Measurements from ENCODE around the gene SCOC.
A peak's percentile ranks its signal among the peaks of the same experiment; 100 is the strongest.

Gene SCOC
- total RNA-seq: 11.8 to 18.7 reads per million in 2 donors

DNA sequence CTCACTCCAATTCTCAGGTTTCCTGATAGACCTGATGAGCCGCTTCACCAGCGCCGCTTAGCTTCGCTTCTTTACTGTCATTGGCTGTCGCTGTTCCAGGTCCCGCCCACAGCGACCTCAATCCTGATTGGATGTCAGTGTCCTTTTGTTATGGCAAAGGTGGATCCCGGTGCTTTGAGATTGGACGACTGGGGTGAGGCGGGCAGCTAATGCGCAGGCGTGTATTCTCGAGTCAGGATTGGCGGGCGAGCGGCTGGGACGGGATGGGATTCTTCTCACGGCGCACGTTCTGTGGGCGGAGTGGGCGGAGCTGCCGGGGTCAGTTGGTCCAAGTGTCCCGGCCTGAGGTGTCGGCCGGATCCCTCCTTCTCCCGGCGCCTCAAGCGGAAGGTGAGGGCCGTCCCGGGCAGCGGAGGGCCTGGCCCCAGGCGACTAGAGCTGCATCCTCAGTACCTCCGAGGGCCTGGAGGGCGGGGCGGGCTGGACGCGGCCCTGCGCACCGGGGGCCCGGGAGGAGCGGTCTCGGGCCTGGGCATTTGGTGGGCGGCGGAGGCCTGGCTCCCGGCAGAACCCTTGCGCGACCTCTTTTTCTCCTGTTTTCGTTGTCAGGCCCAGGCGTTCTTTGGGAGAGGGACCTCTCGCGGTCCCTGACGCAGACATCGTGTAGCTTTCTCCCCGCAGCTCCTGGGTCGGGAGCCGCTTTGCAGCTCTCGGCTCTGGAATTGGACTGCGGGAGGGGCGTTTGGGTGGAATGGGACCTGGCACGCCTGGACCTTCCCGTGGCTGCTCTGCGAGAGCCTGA lies at the start of gene SCOC:
SCOC (plus strand) TSS at position 319 of the 802 bp plus-strand sequence. CDS start 5,525 bp downstream, outside the sequence.
- peak; percentile 87 to 99 (median 95) for DNase-seq

DNA sequence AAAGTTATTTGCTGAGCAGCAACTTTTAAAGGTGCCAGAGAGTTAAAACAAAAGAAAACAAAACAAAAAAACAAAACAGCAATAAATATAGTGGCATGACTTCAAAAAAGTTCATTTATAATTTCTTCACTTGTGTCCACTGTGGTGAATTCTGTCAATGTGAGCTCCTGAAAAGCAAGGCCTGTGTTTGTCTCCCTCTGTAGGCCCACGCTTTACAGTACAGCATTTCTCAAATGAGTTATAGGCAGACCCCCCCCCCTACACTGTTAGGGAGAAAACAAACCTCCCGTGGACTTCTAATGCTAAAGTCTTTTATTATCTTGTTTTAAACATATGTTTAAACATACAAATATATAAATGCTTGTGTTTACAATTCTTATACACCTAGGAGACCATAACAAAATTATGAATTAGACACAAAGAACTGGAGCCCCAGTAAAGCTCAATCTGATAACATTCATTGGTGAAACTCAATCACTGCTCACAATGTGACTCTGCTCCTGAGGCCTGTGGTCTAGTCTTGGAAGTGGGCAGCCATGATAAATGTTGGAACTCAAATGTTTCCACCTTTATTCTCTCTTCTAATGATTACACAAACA lies 47.0 kb upstream of the SCOC start:
- DNase-seq: peak in 1 of 5 experiments; percentile 18

DNA sequence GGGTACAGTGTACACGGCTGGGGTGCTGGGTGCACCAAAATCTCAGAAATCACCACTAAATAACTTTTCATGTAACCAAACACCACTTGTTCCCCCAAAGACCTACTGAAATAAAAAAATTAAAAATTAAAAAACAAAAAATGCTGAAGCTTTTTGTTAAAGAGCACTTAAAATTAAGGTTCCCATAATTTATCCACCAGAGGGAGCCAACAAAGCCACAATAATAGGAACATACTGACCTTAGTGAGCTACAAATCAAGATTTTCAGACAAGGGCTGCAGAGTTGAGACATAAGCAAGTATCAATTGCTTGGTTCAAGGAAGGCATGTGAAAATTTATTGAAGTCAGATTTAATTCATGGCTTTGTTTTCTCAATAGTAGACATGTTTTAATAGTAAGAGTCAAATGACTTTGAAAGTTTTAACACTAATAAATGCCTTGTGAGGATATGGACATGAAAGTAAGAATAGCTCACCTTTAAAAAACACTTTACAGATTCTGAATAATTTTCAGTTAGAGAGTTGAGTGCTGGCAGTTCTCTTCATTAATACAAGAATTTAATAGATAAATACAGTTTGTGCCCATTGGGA lies 43.0 kb upstream of the SCOC start:
- peak in 1 of 5 experiments; percentile 16 for DNase-seq

DNA sequence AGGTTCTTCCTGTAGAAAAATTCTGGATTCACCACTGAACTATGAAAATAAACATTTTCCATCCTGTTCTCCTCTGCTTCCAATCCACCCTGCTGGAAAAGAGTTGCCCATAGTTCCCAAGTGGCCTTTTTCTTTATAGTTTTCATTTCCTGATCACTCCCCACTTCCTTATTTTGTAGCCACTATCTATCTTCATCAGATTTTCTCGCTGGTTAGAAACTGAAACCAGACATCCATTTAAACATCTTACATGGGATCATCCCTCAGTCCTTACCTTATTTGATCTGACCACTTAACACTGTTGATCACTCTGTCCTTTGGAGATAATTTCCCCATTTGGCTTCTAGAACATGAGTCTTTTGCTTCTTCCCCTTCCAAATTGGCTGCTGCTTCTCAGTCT lies 42.2 kb upstream of the SCOC start:
- no peak for DNase-seq

DNA sequence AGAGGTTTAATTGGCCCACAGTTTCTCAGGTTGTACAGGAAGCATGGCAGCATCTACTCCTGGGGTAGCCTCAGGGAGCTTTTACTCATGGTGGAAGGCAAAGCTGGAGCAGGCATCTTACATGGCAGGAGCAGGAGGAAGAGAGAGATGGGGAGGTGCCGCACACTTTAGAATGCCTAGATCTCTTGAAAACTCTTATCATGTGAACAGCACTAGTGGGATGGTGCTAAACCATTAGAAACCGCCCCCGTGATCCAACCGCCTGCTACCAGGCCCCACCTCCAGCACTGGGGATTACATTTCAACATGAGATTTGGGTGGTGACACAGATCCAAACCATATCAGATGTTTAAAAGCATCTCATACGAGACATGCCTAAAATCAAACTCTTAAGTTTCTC lies 41.6 kb upstream of the SCOC start:
- DNase-seq: no peak

DNA sequence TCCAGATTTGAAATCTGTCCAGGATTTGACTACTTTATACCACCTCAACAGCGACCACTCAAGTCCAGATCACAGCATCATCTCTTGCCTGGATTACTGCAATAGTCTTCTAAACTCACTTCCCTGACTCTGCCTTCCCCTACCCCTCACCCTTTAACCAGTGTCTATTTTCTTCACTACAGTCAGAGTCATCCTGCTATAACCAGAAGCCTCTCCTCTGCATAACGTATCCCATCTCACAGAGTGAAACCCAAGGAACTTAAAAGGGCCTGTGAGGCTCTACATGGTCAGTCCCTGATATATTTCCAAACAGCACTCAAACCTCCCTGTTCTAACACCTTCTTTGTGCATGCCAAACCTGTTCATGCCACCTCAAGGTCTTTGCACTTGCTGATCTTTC lies 40.7 kb upstream of the SCOC start:
- no peak for DNase-seq

DNA sequence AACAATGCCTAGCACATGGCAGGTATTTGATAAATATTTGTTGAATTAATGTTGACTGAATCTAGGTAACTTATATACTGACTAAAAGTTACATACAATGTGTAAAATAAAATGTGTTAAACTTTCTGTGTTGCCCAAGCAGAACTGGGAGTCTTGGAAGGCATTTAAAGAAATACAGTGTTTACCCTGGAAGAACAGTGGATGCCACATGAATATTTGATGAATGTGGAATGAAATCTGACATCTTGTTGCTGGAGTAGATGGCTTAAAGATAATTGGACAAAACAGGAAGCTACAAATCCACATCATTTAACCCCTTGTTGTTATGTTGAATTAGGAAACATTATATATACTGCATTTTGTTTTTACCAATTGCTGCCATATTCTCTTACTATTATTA lies 39.9 kb upstream of the SCOC start:
- no peak for DNase-seq

DNA sequence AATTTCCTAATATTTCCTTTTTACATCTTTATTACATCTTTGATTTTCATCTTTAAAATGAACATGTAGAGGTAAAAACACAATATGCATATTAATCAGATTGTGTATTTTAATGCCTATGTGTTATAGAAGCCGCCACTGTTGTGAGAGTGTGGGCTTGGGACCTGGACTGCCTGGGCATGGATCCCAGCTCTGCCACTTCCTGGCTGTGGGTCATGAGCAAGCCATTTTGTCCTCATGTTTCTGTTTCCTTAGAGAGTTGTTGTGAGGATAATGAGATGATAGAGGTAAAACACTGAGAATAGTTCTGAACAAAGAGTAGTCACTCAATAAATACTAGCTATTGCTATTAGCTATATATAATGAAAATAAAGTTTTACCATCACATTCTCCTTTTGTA lies 38.4 kb upstream of the SCOC start:
- no peak for DNase-seq

DNA sequence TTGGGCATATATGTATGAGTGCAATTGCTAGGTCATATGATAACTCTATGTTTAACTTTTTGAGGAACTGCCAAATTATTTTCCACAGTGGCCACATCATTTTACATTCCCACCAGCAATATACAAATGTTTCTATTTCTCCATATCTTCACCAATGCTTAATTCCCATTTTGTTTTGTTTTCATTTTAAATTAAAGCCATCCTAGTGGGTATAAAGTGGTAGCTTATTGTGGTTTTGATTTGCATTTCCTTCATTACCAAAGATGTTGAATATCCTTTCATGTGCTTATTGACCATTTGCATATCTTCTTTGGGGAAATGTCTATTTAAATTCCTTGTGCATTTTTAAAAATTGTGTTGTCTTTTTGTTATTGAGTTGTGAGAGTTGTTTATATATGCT lies 36.7 kb upstream of the SCOC start:
- DNase-seq: no peak

DNA sequence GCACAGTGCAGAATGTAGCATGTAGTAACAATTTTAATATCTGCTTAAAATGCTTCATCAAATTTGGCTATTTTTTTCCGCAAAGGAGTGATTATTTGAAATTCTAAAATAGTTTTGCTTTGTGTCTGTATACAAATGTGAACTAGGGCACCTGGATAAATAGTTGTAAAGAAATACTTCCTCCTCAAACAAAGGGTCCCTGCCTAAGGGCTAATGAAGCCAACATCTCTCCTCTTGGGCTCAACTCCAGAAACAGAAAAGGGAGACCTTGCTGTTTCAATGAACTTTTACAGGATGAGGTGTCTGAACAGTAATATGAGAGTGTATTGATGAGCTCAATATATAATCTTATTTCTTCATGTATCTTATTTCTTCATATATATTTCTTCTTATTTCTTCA lies 30.8 kb upstream of the SCOC start:
- no peak for DNase-seq

DNA sequence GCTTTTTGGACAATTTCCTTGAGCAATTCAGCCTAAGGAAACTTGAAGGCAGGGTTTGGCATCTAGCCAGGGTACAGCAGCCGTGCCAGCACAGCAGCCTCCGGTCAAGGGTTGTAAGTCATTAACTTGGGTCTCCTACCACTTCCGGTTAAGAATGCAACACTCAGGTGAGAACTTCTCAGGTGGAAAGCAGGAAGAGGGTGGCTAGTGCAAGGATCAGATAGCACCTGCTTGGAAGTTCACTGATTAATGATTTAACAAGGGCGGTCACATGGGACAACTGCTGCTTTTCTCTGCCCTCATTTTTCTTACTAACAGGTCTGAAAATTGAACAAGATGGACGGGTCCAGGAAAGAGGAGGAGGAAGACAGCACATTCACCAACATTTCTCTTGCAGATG lies 30.1 kb upstream of the SCOC start:
- DNase-seq: no peak

DNA sequence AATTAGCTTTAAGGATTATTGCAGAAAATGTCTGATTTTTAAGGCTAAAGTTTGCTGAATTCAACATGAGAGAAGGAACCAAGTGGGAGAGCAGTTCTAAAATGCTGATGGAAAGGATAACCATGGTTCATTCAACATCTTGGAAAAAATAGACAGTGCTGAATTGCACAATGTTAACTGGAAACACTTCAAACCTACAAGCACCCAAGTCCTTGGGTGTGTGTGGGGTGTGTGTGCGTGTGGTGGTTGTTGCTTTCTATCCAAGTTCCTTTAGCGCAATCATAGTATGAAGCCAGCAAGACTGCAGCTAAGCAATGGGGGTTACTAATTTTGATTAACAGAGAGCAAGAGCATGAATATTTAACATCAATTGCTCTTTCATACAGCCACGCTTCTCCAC lies 29.3 kb upstream of the SCOC start:
- DNase-seq: no peak

DNA sequence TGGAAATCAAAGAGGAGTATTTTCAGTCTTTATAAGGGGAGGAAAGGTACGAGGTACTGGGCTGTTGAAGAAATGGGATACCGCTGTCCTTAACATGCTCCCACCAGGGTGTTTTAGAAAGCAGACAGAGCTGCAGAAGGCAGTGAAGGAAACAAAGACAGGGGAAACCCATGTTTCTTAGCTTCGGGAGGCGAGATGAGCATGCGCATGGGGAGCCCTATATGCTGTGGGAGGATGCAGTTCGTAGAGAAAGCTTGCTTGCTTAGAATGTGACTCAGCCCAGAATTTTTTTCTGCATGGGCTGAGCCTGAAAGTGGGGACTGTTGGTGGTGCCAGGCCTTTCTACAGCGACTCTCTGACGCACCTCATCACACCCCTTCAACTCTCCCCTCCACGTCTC lies 28.8 kb upstream of the SCOC start:
- no peak for DNase-seq

DNA sequence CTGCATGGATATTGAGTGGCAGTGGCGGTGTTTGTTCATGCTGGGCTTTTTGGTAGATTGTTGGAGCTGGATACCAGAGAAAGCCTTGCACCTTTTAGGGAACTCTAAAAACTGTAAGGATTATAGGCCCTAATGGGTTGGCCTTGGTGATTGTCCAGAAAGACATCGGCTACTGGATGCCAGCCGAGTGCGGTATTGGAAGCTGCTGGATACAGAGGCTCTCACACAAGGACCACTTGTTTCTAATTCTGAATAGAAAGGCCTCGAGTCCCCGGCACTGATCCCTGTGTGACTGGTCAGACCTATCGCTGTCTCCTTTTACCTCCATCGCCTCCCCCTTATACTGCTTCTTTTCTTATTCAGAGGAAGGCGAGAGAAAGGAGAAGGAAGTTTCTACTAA lies 27.3 kb upstream of the SCOC start:
- no peak for DNase-seq

DNA sequence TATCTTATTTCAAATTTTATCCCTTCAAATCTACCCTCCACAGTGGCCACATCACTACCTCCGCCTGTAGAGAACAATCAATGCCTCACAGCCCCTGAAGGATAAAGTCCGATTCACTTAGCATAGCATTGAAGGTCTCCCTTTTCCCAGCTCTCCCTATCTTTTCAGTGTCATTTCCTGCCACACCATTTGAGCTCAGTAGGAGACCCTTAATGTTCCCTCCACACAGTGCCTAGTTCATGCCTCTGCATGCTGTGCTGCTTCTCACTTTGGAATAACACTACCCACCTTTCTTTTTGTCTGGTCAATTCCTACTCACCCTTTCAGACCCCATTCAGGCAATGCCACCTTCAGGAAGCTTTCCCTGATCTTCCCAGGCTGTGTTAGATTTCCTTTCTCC lies 23.6 kb upstream of the SCOC start:
- DNase-seq: no peak

DNA sequence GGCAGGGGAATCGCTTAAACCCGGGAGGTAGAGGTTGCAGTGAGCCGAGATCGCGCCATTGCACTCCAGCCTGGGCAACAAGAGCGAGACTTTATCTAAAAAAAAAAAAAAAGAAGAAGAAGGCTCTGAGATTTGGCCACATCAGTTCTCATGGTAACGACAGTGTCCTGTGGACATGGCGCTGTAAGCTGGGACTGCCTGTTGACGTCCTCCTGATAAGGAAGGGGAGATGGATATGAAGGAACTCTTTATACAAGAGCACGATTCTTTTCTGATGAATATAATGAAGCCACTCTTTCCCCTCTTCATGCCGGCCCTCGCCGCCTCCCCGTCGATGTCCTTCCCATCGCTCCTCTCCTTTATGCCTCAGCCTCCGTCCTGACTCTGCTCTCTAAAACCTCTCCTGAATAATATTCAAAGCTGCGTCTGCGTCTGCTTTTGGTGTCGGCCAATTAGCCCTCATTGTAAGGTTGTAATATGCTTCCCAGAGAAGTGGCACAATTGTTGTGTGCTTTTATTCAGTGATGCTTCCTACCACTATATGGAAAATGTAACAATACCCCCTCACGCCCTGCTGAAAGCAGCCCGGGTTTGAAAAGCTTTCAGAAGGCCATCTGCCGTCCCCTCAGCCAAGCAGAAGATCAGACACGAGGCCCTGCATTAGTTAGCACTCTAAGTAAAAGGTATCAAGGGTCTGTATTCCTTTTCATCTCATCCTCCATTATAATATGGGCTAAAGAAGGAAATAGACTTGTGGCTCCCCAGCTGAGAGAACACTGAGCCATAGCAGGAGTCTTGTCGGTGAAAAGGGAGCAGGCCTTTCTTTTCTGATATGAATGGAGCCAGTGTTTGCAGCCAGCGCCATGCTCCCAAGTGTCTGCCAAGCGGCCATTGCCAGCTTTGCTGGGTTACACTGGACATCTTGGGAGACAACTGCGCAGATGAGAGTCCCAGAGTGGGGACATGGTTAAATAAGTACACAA lies 22.1 kb upstream of the SCOC start:
- no peak for DNase-seq

DNA sequence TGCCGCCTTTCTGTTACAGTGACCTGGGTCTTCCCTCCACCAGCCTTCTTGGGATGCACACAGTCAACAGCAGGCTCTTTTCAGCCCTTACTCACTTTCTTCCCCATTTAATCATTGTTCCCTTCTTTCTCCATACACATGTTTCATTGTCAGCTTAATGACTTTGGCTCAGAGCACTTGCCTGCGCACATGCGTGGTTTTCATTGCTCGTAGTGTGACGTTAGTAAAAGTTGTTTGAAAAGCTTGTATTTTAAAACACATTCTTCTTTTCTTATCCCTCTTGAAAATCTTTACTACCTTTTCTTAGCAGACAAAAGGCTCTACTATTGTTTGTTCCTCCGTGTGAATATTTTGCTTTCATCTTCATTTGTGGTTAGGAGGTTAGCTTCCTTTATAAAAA lies 19.7 kb upstream of the SCOC start:
- peak in 1 of 5 experiments; percentile 23 for DNase-seq

DNA sequence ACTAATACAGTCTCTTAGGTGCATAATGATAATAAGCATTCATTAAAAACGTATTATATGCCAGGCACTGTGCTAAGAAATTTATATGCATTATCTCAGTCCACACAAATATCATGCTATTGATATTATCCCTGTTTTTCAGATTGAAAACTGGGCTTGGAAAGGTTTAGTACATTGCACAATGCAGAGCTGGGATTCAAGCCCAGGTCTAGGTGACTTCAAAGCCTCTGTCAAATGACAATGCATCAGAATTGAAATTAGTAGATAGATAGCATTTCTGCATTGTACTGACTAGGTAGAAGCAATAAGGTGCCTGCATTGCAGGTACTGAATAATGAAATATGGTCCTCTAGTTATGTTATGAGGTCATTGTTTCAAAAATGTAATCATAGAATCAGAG lies 18.2 kb upstream of the SCOC start:
- DNase-seq: no peak

DNA sequence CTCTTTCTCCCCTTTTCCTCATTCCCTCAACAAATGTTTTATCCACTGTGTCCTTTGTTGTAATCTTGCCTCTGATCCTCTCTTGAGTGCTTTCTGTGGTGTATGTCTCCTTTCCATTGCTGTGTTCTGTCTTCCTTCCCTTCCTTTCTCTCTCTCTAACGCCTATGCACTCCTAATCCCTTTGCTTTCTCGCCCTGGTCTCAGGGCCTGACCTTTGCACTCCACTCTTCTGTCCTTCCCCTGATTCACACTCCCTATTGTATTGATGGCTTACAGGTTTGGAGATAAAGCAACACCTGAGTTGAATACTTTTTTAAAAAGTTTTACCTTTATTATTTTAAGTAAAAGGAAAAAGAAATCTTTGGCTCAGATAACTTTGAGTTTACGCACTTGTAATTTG lies 15.6 kb upstream of the SCOC start:
- no peak for DNase-seq

DNA sequence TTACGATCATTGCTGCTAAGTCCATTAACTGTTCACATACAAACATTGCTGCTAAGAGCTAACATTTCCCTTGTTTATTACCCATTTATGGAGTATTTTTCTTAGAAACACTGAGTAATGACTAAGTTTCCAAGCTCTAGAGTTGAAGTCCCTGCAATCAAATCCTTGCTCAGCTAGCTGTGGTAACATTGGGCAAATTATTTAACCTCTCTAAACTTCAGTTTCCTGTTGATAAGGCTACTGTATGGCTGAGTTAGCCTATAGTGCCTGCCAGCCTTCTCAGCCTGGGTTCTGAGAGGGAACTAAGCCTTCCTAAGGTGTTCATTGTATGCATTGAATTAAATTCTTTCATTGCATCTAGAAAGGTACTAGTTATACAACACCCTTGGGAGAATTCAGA lies 15.2 kb upstream of the SCOC start:
- no peak for DNase-seq

DNA sequence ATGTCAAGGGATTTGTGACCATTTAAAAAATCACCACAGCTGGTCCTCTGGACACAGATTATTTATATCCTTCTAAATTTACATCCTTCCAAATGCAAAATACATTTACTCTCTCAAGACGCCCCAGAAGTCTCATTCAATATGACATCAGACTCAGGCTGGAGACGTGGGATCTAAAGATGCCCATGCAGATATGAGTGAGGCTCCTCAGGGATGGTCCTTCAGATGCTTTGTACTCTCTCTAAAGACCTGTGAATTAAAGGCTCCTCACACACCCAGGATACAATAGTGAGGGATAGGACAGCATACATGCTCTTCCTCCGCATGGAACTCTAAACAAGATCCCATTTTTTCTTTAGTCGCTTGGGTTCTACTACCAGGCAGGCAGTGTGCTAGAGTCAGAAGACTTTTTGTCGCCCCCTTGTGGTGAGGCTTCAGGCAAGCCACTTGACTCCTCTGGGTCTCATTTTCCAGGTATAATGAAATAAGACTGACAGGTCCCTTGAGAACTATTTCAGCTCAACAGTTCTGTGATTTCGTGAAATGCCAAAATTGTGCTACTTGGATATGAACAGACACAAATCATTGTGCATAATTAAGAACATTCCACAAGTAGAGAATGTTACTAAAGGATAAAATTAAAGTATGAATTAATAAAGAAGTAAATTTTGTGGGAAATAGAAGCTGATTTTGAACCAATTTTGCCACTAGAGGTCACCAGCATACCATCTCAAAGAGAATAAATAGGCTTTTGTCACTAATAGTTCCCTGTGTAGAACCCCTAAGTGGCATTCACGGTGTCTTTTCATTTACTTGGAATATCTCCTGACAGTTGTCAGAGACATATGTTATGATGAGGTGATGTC lies 13.7 kb upstream of the SCOC start:
- DNase-seq: peak; percentile 21 to 79 (median 60)

DNA sequence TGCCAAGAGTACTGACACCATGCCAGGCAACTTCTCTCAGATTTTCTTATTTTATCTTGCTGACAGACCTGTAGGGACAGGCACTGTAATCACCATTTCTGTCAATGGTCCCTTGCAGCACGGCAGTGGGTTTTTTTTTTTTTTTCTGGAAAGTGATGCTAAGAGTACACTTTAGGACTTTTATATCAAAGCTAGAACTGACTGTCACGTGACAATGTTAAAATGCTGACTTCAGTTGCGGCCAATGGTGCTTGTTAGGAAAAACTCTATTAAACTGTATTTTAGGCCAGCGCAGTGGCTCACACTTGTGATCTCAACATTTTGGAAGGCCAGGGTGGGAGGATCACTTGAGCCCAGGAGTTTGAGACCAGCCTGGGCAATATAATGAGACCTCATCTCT lies 12.3 kb upstream of the SCOC start:
- DNase-seq: no peak
